Fibroblast of skin of abdomen (primary cell): ENCODE measurements around the gene ADCY1.
A peak's percentile ranks its signal among the peaks of the same experiment; 100 is the strongest.

Source experiments
- DNase-seq: peaks from one replicate; pipeline ENCODE4 v3.0.0-alpha.2; 2013

ADCY1 gene

DNA sequence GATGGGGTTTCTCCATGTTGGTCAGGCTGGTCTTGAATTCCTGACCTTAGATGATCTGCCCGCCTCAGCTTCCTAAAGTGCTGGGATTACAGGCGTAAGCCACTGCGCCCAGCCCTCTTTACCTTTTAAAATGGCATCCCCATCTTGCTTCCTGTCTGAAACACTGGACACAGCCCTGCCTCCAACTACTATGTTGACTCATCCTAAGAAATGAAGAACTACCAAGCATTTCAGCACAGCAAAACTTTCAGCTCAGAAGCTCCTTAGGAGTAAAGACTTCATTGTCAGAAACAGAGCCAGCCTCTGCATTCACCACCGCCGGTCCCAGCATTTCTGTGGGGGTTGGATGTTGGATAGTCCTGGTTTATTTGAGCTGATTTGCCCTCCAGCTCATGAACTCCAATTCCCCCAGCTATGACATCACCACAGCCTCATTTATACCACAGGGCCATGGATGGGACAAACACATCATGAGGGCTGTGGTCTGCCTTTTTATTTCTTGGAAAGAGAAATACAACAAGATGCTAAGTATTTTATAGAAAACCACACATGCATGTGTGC lies 123.5 kb downstream of the ADCY1 start:
- peak; percentile 35 for DNase-seq

DNA sequence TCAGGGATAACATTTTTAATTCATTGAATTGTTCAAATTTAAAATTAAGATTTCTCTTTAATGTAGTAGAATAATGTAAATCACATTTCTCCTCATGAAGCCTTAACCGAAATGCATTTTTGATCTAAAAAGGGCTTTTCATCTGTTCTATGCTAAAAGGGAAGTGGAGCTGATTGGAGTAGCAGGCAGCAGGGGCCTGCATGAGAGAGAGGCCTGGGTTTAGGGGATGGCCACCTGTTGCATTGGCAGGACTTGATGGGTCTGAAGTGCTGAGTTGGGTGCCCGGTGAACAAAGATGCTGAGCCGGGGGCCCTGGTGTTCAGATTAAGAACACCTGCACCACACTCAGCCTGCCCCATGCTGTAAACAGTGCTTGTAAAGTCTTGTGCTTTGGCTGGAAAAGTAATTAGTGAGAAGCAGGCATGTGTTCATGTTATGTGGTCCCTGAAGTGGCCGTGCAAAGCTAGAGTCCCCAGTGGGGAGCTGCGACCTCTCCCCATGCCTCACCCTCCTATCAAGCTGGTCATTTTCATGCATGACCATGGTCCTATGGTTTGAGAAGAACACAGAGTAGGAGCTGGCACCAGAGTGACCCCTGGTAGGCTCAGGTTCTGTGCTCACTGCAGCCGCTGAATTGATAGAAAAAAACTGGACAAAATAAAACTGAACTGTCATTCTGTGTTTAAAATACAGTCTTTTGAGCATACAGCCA lies 124.3 kb downstream of the ADCY1 start:
- DNase-seq = no peak

GRCh38 chr7:45699015-45699309 lies 124.8 kb downstream of the ADCY1 start:
- DNase-seq = no peak

DNA sequence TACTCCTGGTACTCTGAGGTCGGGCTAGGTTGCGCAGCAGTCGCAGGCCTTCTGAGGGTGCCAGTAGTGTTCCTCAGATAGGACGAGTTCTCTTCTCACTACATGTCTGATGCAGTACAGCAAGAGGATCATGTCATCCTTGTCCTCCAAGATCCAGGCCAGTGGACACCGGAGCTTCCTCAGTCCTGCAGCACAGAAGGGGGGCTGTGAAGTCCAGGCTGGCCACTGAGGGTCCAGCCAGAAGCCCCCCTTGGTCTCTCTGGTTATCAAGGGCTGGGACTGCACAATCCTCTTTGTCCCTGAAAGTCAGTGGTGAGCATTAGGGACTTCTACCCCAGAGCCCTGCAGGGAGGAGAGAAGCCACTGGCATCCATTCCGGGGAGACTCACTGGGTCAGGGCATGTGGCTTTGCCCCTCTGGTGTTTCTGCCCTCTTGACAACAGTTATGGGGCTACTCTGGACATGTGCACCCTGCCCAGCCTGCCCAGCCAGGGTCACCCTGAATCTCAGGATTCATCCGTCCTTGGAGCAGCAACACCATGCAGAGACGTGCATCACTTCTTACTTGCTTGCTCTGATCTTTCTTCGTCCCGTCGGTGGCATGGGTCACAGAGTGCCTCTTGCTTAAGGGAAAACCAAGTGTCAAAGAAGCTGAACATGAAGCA lies 125.7 kb downstream of the ADCY1 start:
- DNase-seq = no peak

- no peak for DNase-seq
These were observed 126.4 kb downstream of the ADCY1 start for GRCh38 chr7:45700556-45700955.

DNA sequence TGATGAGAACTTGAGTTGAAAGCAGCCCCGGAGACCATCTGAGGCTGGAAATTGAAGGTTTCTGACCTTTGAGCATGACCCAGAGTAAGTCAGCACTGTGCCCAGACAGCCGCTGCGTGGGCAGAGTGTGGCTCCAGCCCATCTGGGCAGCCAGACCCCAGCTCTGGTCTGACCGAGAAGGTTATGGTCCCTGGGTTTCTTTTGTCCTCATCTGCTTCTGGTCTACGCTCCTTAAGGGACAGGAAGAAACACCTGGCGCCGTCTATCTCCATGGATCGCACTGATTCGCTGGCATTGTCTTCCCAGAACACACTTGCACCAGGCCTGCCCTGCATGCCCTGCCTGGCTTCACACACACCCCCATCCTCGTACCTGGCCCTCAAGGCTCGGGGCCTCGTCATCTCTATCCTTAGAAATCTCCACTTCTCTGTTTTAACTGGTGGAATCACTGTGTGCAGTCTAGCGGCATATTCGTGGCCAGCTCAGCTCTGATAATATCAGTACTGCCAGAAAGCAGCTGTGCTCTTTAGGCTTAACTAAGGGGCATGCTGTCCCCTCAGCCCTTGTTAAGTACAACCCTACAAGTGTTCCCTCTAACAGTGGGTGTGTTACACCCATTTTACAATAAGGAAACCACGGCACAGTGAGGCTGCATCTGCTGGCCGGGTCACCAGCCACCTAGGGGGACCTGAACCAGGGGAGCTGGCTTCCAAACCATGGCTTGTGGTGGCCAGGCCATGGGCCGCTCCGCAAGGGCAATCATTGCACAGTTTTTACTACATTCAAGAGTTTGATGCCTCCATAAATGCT lies 127.7 kb downstream of the ADCY1 start:
- no peak for DNase-seq

- DNase-seq = no peak
These were observed 128.6 kb downstream of the ADCY1 start for GRCh38 chr7:45702751-45703150.

GRCh38 chr7:45703373-45703821 lies 129.2 kb downstream of the ADCY1 start:
- DNase-seq = no peak

DNA sequence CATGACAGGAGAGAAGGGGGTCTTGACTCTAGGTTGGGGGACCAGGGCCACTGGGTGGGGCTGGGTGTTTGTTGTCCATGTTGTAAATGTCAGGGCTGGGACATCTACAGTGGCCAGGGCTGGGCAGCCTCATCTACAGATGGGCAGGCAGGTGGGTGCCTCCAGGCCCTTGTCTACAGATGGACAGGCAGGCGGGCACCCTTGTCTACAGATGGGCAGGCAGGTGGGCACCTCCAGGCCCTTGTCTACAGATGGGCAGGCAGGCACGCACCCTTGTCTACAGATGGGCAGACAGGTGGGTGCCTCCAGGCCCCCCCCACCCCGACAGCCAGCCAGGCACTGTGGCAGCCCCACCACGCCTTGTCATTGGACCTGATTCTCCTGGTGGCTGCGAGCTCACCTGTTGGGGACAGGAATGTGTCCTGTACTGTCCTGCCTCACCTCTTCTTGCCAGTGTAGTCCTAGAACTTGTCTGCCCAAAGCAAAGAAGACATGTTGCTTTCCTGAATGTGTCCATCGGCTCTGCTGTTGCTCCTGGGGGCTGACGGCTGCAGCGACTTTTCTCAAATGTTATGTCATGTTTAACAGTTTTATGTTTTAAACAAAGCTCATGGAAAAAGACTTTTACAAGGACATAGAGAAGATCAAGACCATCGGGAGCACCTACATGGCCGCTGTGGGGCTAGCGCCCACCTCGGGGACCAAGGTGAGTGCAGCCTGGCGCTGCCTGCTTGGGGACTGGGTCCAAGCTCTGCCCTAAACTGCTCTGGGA lies 129.9 kb downstream of the ADCY1 start:
- DNase-seq = no peak

DNA sequence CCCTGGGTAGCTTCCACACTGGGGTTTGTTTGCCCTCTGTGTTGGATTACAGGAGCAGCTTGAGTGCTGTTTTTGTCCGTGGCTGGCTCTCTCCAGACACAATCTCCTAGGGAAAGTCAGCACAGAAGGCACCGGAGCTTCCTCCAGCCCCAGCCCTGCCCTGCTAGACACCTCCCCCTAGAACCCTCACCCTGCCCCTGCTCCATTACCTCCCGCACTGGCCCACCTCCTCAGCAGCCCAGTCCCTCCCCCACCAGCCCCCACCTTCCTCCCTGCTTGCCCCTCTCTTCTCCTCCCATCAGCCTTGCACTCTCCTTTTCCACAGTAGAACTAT lies 130.5 kb downstream of the ADCY1 start:
- no peak for DNase-seq

DNA sequence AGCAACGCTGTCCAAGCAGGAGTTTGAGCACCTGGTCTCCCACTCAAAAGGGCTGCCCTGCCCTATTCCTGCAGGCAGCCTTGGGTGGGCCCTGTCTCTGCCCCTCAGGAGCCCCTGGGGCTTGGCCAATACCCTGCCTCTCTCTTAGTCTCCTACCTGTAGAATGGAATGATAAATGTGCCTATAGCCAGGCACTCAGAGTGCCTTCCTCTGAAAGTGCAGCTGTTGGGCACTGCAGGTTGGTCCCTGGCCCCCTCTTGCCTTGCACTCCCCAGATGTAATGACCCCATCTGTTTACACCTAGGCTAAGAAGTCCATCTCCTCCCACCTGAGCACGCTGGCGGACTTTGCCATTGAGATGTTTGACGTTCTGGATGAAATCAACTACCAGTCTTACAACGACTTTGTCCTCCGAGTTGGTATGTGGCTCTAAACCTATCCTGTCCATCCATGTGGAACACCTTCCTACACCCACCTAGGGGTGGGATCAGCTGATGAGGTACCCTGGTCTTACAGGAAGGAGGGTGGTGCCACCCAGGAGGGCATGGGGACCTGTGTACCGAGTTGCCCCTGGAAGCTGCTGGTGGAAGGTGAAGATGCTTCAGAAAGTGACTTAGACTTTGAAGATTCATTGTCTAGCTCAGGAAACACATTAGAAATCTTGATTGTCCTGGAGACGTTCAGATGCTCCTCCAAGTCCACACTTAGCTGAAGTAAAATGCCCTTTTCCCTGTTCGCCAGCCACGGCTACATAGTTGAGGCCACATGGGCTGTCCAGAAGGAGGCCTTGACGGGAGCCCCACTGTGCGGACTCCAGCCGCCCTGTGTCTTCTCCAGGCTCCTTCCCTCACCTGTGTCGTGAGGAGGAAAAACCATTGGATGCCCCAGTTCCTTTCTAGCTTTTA lies 134.1 kb downstream of the ADCY1 start:
- DNase-seq = no peak

- no peak for DNase-seq
These were observed 135.2 kb downstream of the ADCY1 start for GRCh38 chr7:45709168-45710042.

DNA sequence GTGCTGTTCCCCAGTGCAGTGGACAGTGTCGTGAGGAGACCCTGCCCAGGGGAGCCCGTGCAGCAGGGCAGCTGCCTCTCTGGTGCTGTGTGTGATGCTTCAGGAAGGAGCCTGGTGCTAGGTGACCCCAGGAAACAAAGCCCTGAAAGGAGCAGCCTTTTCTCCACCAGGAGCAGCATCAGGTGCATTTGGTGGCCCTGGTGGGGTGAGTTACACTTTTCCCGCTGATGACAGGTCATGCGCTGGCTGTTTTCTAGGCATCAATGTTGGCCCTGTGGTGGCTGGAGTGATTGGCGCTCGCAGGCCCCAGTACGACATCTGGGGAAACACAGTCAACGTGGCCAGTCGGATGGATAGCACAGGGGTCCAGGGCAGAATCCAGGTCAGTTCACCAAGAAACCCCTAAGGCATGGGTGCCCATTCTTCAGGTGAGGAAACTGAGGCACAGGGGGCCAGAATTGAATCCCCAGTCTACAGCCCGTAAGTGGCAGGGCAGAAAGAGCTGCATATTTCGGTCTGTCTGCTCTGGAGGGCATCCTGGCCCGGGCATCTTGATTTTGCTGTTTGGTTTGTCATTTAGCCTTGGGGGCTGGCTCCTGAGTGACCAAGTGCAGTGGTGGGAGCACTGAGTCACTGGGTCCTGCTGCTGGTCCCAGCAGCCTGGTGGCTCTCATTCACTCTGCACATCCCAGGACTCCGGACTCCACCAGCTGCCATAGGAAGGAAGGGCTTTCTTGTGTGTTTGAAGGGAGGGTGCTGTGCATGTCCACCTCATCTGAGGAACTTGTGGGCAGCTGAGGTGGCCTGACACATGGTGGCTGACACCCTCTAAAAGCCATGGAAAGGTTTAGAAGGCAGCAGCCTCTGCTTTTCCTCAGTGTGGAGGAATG lies 136.3 kb downstream of the ADCY1 start:
- no peak for DNase-seq

- DNase-seq = no peak
These were observed 137.0 kb downstream of the ADCY1 start for GRCh38 chr7:45711161-45711490.

DNA sequence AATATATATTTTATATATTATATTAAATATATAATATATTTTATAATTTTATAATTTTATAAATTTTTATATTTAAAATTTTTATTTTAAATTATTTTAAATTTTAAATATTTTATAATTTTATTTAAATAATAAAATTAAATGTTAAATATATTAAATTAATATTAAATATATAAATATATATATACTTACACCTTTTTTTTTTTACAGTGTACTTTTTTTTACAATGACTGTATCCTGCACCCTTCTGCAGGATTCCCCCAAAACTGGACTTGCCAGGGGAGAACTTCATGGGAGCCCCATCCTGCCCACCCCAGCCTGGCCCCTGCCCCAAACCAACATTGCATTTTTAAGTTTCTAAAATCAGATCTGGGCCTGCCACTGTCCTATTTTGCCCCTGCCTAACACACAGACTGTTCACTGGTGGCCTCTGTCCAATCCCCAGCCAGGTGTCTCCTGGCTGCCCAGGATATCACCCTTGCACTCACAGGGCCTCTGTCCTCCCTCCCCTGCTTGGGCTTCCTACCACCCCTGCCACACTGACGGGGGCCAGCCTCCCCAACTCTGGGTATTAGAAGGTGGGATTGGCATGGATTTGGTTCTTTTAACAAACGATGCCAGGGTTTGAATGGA lies 138.0 kb downstream of the ADCY1 start:
- DNase-seq = no peak

DNA sequence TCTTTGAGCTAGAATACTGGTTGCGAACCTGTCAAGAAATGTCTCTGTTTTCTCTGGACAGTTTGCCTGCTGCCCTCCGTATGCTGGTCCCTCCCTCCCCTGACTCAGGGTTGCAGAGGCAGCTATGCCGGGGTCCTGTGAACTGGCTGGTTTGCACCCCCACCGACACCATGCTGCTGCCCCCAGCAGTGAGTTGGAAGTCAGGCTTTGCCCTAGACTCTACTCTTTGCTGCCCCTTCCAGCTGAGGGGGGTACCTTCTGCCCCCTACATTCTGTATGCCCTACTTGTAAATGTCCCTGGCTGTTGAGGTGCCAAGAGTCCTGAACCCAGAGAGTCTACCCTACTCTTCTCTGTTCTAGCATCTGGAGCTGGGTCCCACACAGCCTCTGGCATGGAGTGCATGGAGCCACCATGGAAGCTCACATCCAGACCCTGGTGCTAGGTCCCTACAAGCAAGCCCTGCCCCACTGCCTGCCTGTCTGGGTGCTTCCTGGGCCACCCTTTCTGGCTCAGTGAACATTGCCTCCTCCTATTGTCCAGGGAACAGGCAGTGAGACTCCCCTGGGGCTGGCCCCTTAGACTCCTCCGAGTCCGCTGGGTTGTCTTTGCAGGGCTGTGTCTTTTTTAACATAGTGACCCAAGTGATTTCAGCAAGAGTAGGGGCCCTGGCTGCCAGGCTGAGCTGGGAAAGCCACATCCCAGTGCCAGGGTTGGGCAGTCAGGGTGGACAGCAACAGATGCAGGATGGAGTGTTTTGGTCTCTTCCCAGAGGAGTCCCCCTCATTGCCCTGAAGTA lies 138.9 kb downstream of the ADCY1 start:
- DNase-seq = no peak

DNA sequence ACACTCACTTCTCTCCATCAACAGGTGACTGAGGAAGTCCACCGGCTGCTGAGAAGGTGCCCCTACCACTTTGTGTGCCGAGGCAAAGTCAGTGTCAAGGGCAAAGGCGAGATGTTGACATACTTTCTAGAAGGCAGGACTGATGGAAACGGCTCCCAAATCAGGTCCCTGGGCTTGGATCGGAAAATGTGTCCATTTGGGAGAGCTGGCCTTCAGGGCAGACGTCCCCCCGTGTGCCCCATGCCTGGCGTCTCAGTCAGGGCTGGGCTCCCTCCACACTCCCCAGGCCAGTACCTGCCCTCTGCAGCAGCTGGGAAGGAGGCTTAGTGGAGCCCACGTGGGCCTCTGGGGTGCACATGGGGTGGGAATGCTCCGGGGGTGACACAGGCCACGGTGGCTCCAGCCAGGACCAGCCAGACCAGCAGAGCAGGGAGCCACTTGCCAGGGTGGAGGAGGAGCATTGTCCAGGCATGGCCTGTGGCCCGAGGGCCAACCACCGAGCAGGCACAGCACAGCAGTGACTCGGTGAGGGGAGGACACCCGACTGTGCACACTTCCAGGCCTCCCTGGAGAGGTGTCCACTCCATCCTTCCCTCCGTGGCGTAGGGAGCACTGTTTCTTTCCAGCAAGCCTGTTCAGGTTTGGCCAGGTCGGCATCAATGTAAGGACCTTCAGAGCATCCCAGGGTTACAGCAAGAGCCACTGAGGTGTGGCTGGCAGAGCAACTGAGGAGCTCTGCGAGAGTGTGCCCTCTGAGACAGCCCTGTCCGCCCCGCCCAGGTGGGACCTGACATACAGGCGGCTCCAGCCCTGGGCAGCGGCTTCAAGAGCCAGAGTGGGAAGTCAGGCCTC lies 139.7 kb downstream of the ADCY1 start:
- no peak for DNase-seq

DNA sequence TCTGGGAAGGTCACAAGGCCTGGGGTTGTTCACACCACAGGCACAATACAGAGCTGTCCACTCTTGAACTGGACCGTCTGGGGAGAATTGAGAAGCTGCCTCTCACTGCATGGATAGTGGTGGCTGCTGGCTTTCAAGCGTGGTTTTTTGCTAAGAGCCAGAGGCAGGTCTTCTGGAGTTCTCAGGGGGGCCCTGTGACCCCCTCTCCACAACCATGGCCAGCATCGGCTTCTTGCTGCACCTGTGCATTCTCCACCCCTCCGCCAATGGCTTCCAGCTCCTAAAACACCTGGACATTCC lies 140.3 kb downstream of the ADCY1 start:
- no peak for DNase-seq
